GM21717 (cell line): ENCODE data around the gene NEXN.
"Not testable (repeated sequence)": the region's sequence is repeated elsewhere in the genome, so short reads cannot be mapped to it uniquely, and the experiment has no call there.

Experiments used
- ATAC-seq: cut with Tn5 transposase; IDR thresholded peaks from one replicate; pipeline ENCODE4 v1.9.1; 2021; ENCODE audit warnings: mild to moderate bottlenecking, moderate library complexity; ENCODE audit not compliant: unreplicated experiment

NEXN gene

DNA sequence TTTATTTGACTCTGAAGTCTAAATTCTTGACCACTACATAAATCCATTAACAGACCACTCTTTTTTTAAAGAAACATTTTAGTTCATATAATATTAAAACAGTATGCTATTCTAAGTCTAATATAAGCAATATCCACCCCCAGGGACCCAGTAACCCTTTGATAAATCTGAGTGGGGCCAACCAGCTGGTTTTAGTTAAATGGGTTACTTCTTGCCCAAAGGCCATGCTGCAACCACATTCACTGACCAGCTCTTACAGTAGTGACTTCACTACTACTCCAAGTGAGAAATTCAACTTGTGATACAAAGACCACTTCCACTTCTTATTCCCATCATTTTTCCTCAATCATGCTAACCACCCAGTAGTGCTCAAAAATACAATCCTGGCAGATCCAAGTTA, 70.0 kb downstream of the NEXN start:
- no peak for ATAC-seq

DNA sequence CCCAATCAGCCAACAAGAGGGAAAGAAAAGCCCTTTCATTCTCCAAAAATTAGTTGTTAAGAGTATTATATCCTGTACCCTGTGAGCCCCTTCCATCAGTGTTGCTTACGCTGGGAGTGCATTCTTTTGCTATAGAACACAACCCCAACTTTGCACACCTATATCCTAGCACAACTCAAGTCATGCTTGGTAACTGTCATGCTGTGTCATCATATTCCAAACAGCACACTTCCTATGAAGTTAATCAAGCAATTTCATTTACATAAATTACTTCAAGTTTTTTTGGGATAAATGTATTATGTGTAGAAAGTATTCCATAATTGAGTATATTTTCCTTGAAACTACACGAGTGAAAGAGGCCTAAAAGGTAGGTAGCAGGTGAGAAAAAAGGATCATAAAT, 70.4 kb downstream of the NEXN start:
- no peak for ATAC-seq

DNA sequence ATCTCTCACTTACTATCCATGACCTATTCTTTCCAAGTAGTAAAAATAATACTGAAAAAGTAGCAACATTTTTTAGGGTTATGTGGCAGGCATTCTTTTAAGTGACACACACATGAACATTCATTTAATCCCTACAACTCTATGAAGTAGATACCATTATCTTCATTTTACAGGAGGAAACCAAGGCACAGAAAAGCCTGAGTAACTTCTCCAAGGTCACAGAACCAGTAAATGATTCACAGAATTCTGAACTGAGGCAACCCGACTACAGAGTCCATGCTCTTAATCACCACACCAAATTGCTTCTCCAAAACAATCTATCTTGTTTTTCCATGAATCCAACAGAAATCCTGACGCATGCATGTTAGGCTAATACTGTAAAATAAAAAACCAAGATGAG, 73.0 kb downstream of the NEXN start:
- no peak for ATAC-seq

- ATAC-seq: no peak
These were observed 77.9 kb downstream of the NEXN start for GRCh38 chr1:77966291-77966690.

GRCh38 chr1:77970192-77970591, 81.8 kb downstream of the NEXN start:
- no peak for ATAC-seq

GRCh38 chr1:77972080-77972479, 83.7 kb downstream of the NEXN start:
- ATAC-seq: no peak

DNA sequence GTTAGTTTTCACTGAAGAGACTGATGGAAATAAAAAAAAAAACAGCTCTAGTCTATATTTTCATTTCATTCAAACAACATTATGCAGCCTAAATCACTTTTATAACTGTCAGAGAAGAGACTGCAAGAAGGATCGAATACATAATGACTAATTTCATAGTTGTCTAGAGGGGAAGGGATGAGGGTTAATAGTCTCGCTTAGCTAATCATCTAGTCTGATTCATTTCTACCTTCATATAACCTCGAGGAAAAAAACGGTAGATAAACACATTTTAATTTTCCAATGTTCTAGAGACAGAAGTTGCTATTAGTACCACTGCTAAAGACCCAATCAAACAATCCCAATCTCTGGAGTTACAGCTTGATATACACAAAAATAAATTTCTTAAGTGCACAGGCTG, 87.0 kb downstream of the NEXN start:
- ATAC-seq: no peak

- no peak for ATAC-seq
These were observed 87.5 kb downstream of the NEXN start for GRCh38 chr1:77975907-77976306.

DNA sequence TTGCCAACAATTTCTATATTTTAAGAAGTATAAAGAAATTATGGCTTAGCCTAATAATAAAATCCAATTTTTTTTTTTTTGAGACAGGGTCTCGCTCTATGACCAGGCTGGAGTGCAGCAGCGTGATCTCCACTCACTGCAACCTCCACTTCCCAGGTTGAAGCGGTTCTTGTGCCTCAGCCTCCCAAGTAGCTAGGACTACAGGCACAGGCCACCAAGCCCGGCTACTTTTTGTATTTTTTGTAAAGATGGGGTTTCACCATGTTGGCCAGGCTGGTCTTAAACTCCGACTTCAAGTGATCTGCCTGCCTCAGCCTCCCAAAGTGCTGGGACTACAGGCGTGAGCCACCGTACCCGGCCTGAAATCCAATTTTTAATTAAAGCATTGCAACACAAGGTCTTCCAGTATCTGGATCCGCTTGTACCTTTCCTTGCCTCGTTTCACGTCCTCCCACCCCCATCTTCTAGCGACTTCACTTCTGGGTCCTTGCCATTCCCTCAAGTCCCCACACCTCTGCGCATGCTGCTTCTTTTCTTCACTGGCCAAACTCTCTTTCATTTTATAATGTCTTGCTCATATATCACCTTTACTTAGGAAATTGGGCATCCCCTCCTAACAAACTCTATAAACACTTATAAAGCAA, 88.1 kb downstream of the NEXN start:
- no peak for ATAC-seq

GRCh38 chr1:77977989-77978292, 89.5 kb downstream of the NEXN start:
- ATAC-seq: no peak

DNA sequence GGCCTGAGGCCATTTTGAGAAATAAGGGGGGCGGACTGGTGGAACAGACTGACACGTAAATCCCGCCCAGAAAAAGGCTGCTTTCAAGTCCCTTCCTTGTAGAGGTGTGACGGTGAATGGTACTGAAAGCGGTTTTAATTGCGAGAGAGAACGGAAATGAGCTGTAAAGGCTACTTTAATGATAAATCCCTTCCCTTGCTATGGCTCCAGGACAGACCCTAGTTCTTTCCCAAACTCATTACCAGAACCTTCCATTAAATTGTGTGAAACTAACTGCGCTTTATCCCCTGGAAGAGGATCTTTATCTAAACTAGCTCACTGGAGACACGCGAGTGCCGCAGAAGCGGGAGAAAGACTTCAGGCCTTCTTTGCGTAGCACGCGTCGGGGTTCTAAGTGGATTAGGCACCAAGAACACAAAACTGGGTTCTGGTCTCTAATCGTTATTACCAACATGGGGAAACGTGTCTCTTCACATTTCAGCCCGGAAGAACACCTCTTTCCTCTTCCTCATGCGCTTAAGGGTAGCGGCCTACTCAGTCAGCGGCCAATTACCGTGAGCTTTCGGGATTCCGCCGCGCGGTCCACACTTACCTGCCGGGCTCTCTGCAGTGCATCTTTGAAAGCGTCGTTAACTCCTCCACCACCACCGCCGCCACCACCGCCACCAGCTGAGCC, 90.0 kb downstream of the NEXN start:
- ATAC-seq: peak; percentile 77

DNA sequence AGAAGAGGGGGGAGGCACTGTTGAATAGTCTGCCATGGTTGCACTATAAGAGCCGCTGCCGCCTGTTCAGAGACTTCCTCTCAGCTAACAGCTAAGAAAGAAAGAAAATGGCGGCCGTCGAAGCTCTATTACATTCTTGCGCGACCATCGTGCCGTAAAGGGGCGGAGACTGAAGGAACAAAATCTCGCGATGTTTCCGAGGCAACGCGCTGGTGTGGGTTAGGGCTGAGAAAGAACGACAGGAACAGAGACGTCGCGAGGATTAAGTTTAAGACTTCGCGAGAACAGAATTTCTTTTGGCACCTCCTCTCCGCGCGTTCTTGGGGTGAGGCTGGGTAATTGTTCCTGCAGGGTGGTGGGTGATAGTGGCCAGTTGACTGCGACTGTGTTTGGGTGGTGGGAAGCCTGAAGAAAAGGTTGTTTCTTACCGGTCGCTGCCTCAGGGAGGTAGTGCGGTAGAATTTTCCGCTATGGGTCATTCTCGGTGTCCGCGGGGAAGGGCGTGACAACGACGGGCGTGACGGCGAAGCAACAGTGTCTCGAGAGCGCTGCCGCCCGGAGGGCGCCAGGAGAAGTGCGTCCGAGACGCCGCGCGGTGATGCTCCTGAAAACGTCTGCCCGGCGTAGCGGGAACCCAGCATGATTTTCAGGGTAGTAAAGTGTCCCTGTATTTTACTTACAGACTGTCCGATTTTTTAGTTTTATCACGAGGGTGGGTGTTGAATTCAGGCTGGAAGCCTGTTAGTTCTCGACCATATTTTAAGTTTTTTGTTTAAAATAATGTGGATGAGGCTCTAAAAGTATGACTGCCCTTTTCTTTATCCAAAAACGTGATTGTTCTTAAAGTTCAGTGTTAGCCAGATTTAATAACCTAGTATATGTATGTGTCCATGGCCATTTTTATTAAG, 90.8 kb downstream of the NEXN start, which contains the start of gene FUBP1:
Gene FUBP1 (minus strand): TSS at position 104 of the 908 bp plus-strand sequence. CDS start 68 bp downstream, at position 36.
- peak; percentile 79 for ATAC-seq

DNA sequence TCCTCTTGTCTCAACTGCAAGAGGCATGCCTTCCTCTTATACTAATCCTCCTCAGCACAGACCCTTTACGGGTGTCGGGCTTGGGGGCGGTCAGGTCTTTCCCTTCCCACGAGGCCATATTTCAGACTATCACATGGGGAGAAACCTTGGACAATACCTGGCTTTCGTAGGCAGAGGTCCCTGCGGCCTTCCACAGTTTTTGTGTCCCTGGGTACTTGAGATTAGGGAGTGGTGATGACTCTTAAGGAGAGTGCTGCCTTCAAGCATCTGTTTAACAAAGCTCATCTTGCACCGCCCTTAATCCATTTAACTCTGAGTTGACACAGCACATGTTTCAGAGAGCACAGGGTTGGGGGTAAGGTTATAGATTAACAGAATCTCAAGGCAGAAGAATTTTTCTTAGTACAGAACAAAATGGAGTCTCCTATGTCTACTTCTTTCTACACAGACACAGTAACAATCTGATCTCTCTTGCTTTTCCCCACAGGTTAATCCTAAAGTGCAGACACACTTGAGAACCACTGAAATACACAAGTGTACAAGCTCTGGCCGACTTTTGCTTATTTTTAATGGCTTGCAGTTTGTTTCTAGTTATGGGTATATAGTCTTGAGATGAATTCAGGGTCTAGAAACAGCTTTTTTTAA, 95.0 kb downstream of the NEXN start:
- not testable (repeated sequence) for ATAC-seq

GRCh38 chr1:77983997-77984355, 95.6 kb downstream of the NEXN start:
- ATAC-seq: no peak

DNA sequence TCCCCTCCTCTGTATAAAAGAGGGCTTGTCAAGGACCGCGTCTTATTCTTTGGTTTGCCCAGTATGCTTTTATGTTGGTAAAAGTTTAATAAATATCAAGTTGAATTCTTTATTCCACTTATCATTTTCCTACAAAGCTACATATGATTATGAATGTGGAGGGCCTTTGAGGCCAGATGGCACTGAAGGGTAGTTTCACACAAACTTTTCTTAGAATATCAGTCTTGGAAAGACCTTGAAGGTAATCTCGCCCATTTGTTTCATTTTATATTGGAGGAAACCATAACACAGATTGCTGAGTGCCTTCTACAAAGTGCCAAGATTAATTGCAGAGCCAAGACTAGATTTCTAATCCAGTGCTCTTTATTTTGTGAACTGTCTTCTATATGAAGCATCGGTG, 96.2 kb downstream of the NEXN start:
- no peak for ATAC-seq

DNA sequence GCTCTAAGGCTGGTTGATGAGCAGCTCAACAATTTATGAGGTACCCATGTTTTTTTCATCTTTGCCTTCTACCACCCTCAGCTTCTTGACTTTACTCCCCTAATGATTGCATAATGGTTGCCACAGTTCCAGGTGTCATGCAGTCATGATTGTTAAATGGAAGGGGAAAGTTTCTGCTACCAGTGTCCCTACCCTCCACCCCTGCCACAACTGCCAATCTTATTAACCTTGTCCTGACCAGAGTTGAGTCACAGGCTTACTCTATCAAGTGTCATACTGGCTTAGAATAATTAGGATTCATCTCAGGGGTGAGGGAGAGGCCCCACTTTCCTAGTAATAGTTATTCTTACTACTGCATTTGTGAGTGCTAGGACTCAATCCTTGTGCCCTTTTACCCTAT, 98.4 kb downstream of the NEXN start:
- no peak for ATAC-seq

DNA sequence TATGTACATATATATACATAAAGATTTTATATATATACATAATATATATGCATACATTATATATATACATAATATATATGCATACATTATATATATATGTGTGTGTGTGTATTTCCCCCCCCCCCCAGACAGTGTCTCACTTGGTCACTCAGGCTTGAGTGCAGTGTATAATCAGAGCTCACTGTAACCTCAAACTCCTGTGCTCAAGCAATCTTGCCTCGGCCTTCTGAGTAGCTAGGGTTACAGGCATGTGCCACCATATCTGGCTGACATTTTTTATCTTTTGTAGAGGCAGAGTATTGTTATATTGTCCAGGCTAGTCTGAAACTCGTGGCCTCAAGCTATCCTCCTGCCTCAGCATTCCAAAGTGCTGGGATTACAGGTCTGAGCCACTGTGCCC, 99.5 kb downstream of the NEXN start:
- no peak for ATAC-seq

- no peak for ATAC-seq
These were observed 101.3 kb downstream of the NEXN start for GRCh38 chr1:77989744-77990143.

DNA sequence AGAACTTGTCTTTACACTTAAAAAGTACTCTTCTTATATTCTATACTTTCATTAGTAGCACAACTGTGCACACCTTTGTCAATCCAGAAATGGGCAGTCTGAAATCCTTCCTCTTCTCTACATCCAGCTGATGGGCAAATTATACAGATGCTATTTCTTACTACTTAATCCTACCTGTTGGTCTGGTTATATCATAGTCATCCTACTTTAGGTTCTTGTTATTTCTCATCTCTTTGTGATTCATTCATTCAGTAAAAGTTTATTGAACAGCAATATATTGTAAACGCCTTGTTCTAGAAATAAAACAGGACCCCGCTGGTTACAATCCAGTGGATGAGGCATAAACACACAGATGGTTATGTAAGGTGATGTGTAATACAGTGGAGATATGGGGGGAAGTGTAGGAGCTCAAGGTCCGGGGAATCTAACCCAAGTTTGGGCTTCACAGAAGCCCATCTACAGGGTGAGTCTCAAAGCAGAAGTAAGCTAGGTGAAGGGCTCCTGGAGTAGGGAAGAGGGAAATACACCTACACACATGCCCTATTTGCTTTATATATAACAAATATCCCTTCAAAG, 102.3 kb downstream of the NEXN start:
- ATAC-seq: no peak

GRCh38 chr1:77991638-77992037, 103.2 kb downstream of the NEXN start:
- ATAC-seq: no peak
